KG1 (cell line): Measurements from ENCODE around the gene LRPAP1.
"Not testable (repeated sequence)": the region's sequence is repeated elsewhere in the genome, so short reads cannot be mapped to it uniquely, and the experiment has no call there.

Experiments used
- DNase-seq: peaks from one replicate; lab custom pipeline; 2025; lab: John Stamatoyannopoulos, UW

Gene LRPAP1

DNA sequence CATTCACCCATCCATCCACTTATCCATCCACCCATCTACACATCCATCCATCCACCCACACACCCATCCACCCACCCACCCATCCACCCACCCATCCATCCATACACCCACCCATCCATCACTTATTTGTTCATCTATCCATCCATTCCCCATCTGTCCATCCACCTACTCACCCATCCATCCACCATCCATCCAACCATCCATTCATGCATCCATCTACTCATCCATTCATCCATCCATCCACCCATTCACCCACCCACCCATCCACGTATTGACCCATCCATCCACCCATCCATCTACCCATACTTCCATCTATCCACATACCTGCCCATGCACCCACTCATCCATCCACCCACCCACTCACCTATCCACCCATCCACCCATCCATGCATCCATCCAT, 28.2 kb upstream of the LRPAP1 start:
- not testable (repeated sequence) for DNase-seq

DNA sequence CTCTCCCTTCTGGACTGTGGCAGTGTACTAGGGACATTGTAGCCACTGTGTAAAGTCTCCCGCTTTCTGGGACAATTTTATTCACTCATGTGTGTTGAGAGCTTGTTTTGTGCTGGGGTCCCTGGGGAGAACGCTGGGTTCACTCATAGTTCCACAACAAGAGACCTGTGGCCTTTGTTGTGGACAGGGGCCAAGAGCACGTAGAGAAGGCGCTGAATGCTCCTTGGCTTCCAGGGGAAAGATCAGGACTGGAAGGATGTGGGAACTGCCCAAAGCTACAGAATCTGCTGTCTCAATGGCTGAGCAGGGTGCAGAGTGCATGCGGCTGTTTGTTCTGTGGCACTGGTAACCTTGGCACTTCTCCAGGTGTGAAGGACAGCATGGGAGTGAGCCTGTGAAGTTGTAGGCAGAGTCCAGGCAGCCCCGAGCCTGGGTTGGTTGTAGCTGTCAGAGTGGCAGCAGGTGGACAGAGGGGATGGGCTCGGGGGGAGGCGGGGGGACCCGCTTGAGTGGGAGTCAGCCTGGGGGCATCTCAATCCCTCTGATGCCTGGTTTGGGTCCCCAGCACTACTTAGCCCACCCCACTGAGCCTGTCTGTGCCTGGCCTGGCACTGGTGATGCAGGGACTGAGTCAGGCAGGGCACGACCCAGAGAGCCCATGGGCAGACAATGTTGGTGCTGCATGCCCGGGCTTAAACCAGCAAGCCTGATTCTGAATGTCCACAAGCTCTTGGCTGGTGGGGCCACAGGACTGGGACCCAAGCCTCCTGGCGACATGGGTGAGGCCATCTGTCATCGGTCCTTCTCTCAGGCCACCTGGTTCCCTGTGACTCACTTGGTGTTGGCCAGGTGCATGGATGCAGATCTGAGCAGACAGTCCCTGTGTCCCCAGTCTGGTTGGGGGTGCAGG, 27.4 kb upstream of the LRPAP1 start:
- not testable (repeated sequence) for DNase-seq

DNA sequence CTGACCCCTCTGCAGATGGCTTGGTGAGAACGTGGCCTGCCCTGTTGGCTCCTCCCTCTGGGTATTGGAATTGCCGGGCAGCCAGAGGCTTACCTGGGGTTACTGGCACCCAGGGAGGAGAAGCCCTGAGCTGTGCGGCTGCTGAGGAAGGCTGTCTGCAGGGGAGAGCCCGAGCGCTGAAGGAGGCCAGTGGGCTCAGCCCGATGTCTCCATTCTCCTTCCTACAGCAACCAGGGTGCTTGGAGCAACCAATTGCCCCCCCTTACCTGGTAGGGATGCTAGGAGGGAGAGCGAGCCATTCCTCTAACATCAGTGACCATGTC, 26.3 kb upstream of the LRPAP1 start:
- DNase-seq, result not testable (repeated sequence)

DNA sequence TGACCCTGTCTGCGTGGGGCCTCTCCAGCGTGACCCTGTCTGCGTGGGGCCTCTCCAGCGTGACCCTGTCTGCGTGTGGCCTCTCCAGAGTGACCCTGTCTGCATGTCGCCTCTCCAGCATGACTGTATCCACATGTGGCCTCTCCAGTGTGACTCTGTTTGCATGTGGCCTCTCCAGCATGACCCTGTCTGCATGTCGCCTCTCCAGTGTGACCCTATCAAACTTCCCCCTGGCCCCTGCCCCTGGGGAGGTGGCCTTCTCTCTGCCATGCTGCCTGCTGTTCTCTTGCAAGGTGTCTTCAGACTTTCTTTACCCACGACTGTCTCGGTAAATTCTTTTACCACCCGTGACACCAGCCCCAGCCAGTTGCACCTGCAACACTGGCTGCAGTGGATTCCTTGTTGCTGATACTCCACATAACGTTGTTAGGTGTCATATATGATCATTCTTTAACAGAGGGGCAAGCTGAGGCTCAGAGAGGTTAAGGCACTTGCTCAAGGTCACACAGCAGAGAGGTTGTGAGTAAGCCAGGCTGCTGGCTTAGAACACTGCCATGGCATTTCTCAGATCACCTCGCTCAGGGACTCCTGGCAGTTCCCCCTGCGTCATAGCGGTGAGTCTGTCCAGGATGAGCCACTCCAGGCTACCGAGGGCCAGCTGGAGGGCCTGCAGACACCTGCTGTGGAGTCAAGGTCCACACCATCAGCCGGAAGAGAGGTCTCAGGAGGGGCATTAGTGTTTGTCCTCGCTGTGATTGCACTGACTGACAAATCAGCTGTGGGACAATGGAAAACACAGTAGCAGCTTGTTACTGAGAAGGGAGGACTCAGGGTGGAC, 25.7 kb upstream of the LRPAP1 start:
- DNase-seq, result not testable (repeated sequence)

GRCh38 chr4:3557088-3557492, 24.9 kb upstream of the LRPAP1 start:
- peak; percentile 30 for DNase-seq

DNA sequence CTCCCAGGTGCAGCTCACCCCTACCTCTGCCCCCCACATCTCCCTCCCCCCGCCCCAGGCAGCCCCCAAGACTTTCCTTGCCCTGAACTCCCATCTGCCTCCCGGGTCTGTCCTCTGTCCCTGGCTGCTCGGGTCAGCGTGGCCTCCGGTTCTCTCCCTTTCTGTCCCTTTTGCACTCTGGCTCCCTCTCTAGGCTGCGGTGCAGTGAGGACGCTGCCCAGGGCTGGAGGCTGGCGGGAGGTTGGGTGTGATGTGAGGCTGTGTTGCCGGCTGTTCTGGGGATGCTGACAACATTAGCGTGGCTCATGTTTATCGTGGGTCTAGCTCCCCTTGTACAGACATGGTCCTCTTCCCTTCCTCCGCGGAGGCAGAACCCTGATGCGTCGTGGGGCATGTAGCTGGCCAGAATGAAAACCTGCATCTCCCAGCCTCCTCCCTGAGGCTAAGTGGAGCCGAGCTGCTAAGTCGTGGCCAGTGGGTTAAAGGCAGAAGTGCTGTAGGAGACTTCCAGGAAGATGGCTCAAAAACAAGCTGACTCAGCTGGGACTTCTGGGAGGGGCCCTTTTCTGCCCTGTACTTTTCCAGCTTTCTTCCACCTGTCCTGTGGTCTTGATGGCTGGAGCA, 24.1 kb upstream of the LRPAP1 start:
- not testable (repeated sequence) for DNase-seq

DNA sequence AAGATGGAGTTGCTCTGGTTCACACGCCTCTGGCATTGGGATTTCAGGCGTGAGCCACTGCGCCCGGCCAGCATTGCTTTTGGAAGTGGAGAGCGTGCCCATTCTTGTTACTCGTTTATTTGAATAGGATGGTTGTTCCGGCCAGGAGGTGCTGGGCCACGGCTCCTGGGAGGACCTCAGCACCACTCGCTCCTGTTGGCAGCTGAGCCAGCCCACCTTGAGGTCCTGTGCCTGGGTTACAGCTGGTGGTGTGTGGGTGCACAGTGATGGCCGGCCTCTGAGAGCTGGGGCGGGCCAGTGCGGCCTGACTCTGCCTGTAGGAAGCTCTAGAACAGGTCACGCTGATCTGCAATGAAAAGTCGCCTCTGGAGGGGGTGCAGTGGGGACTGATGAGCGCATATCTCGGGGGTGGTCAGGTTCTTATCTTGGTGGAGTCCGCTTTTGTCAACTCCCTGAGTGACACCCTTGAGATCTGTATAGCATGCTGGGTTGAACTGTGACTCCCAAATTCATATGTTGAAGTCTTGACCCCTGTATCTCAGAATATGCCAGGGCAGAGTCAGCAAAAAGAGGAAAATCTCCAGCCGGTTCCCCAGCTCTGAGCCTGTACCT, 23.3 kb upstream of the LRPAP1 start:
- DNase-seq, result not testable (repeated sequence)

GRCh38 chr4:3551366-3551765, 19.1 kb upstream of the LRPAP1 start:
- not testable (repeated sequence) for DNase-seq

- DNase-seq, result not testable (repeated sequence)
Observed at GRCh38 chr4:3550792-3551325, 18.6 kb upstream of the LRPAP1 start.

DNA sequence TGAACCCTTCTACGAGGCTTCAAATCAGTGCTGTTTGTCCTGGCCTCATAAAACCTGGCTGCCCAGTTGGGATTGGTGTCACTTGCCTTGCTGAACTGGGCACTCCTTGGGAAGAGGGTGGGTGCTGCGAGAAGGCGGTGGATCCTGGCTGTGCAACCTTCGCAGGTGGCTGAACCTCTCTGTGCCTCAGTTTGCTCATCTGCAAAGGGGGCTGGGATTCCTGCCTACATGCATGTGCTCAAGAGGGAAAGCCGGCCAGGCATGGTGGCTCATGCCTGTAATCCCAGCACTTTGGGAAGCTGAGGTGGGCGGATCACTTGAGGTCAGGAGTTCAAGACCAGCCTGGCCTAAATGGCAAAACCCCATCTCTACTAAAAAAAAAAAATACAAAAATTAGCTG, 17.8 kb upstream of the LRPAP1 start:
- DNase-seq, result not testable (repeated sequence)

DNA sequence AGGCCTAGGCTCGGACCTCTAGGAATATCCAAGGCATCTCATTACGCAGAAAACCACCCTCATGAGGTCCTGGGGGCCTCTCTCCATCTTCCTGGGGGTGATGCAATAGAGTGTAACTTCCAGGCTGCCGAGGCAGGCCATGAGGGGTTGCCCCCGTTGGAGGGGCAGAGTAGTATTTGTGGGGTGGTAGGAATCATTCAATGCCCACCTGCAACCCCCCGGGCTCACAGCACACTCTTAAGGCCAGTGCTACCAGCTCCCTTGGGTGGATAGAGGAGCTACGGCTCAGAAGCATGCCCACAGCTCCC, 17.4 kb upstream of the LRPAP1 start:
- DNase-seq, result not testable (repeated sequence)

- DNase-seq, result not testable (repeated sequence)
Observed at GRCh38 chr4:3548991-3549693, 16.9 kb upstream of the LRPAP1 start.

- DNase-seq, result not testable (repeated sequence)
Observed at GRCh38 chr4:3546721-3547120, 14.5 kb upstream of the LRPAP1 start.

DNA sequence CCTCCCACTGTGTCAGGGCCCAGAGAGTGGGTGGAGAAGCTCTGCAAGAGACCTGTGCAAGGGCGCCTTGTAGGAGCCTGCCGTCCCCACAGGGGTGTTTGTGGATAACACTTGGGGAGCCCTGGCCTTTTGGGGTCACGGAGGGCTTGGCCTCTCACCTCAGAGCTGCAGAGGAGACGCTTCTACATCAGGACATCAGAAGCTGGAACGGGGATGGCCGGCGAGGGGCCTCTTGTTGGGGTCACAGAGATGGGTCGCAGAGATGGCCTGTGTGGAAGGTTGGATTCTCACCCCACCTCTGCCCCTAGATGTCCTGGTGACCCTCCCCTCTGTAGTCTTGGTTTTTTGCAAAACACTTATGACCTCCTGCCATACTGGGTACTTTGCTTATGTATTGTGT, 13.1 kb upstream of the LRPAP1 start:
- not testable (repeated sequence) for DNase-seq

DNA sequence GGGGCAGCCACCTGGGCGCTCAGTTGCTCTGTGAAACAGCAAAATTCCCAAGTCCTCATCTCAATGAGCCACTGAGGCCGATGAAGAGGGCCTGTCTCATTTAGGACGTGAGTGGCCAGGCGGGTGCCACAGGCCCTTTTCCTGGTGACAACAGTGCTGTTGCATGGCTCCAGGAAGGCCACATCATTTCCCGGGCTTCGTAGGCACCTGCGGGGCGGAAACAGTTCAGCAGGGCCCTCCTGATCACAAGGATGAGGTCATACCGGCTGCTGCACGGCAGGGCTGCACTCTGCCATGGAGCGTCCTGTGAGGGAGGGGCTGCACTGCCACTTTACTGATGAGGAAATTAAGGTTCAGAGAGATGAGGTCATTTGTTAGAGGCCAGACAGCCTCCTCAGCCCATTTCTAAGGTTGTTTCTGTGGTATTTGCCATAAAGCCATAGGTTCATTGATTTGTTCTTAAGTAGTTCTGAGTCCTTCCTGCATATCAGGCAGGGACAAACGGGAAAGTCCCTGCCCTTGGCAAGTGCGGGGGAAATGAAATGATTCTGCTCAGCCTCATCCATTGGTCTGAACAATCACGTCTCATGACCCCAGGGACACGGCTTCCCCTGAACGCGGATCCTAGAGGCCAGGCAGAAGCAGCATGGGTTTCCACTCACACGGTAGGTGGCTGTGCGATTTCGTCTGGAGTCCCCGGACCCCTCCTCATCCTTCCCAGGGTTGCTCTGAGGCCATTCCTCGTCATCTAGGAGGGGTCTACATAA, 12.2 kb upstream of the LRPAP1 start:
- not testable (repeated sequence) for DNase-seq

DNA sequence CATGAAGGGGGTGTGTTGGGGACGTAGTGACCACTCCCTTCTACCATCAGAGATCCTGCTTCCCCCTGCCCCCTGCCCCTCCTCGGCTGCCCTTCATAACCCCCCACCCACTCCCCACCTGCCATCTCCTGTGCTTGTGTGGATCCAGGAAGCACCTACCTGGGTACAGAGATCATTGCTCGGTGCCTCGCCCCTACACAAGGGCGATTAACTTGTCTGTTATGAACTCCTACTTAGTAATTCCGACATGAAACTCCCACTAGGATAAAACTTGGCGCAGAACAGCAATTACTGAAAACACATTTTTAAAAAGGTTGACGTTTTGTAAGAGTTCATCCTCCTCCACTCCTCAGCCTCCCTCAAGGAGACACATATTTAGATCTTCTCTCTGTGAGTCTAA, 11.2 kb upstream of the LRPAP1 start:
- not testable (repeated sequence) for DNase-seq

DNA sequence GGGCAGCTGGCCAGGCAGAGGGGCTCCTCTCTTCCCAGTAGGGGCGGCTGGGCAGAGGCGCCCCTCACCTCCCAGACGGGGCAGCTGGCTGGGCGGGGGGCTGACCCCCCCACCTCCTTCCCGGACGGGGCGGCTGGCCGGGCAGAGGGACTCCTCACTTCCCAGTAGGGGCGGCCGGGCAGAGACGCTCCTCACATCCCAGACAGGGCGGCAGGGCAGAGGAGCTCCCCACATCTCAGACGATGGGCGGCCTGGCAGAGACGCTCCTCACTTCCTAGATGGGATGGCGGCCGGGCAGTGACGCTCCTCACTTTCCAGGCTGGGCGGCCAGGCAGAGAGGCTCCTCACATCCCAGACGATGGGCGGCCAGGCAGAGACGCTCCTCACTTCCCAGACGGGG, 6.7 kb upstream of the LRPAP1 start:
- not testable (repeated sequence) for DNase-seq

DNA sequence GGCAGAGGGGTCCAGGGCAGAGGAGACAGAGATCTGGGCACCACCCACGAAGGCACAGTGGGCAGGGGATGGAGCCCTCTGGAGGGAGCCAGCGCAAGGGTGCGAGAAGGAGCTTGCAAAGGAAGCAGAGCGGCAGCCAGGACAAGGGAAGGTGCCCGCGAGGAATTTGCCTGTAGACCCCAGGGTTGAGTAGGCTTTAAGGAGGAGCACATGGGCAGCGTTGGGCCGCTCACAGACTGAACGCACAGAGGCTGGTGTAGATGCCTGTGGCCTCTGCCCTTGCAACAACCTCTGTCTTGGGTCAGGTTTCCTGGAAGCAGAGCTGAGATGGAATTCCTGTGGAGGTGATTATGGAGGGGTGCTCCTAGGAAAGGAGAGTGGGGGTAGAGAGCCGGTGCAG, 3.6 kb upstream of the LRPAP1 start:
- not testable (repeated sequence) for DNase-seq

DNA sequence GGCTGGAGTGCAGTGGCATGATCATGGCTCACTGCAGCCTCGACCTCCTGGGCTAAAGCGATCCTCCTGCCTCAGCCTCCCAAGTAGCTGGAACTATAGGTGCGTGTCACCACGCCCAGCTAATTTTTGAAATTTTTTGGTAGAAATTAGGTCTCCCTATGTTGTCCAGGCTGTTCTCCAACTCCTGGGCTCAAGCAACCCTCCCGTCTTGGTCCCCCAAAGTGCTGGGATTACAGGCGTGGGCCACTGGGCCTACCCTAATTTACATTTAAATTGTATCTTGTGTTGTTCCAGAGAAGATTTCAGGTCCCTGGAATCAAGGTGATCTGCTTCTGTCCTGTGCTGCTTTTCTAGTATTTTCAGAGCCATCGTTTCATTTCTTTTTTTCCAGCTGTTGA, 1.2 kb upstream of the LRPAP1 start:
- DNase-seq, result no peak

GRCh38 chr4:3532751-3533422, 665 bp upstream of the LRPAP1 start:
- no peak for DNase-seq
